Sigmoid colon (tissue), 7 donors: ENCODE measurements around the gene OASL. TPM values are rescaled to one million over a fixed set of nuclear protein-coding genes. Genes with fewer than 3 reads are reported as not detected.

ENCODE experiments used
- DNase-seq: peaks from one replicate; pipeline ENCODE4 v3.0.0-alpha.2; 2019
- H3K27ac ChIP-seq, 4 donors: fragments of 200-600 bp; sonication (generic); one replicate each; pipeline ENCODE4 v1.5.1; 2016 to 2019; ENCODE audit warnings: mild to moderate bottlenecking in 1 of 4
- H3K27me3 ChIP-seq, 3 donors: fragments of 200-600 bp; sonication (generic); one replicate each; pipeline ENCODE4 v1.5.1; 2019; ENCODE audit warnings: mild to moderate bottlenecking in 1 of 3
- H3K36me3 ChIP-seq, 4 donors: fragments of 200-600 bp; sonication (generic); one replicate each; pipeline ENCODE4 v1.5.1; 2016 to 2019
- H3K4me1 ChIP-seq, 4 donors: fragments of 200-600 bp; sonication (generic); one replicate each; pipeline ENCODE4 v1.5.1; 2017 to 2019
- H3K4me3 ChIP-seq, 4 donors: fragments of 200-600 bp; sonication (generic); one replicate each; pipeline ENCODE4 v1.5.1; 2017 to 2019; ENCODE audit warnings: mild to moderate bottlenecking in 2 of 4, moderate library complexity in 1 of 4
- H3K9me3 ChIP-seq, 4 donors: fragments of 200-600 bp in 3 of 4; sonication (generic) in 3 of 4; one replicate each; pipeline versions ENCODE4 v1.5.1 to v1.6.1; 2013 to 2019
- CTCF ChIP-seq, 4 experiments: fragments of 450-650 bp in 3 of 4; fragments of 200-600 bp in 1 of 4; IDR thresholded peaks; one replicate each; pipeline ENCODE4 v1.5.1; 2016 to 2019; ENCODE audit warnings: antibody characterized with exemption in 4 of 4, mild to moderate bottlenecking in 3 of 4, moderate library complexity in 2 of 4
- EP300 ChIP-seq, 4 donors: sonication (generic); formaldehyde crosslinking; IDR thresholded peaks; one replicate each; pipeline ENCODE4 v1.6.1; 2017; ENCODE audit warnings: antibody characterized with exemption in 4 of 4
- POLR2A ChIP-seq, 2 donors: fragments of 450-650 bp; IDR thresholded peaks; one replicate each; pipeline ENCODE4 v1.6.1; 2016; ENCODE audit warnings: antibody characterized with exemption in 2 of 2, mild to moderate bottlenecking in 2 of 2, moderate library complexity in 2 of 2
- POLR2AphosphoS5 ChIP-seq, 4 donors: sonication (generic); formaldehyde crosslinking; IDR thresholded peaks; one replicate each; pipeline ENCODE4 v1.6.1; 2017; ENCODE audit warnings: antibody characterized with exemption in 4 of 4
- WGBS, 2 donors: extraction: QIAGEN DNeasy Blood & Tissue Kit; methylation state at CpG; one replicate each; pipeline ENCODE4 v1.1.7; 2013; 5-methylcytosine and 5-hydroxymethylcytosine counted together
- intact Hi-C: fragments of 100-400 bp; cut with DNase I; formaldehyde crosslinking; loops from one replicate; pipeline ENCODE4 v1.15.1; 2023
- polyA plus RNA-seq, 3 donors: library from polyadenylated mRNA; stranded (reverse); fragments of 200-250 nt; gene quantifications; one replicate each; pipeline ENCODE4 v1.2.3, GENCODE V29; 2013
- total RNA-seq, 4 donors: library from RNA; depleted of rRNA; stranded (reverse); fragments of >200 nt; gene quantifications; one replicate each; pipeline ENCODE4 v1.1.0, GENCODE V29; 2016
- donor health status: healthy with polysubstance abuse.
- donor health status: Bipolar disorder and iron deficiency.
- donor health status: healthy.

OASL gene
- total and polyA plus RNA-seq, 7 donors = under 0.01 to 57.6 (median 10.8) TPM; not detected in 2

GRCh38 chr12:121001841-121002483 lies 37.1 kb downstream of the OASL start:
- TF ChIP-seq EP300 (IDR thresholded peaks at IDR 0.05) (no peak), CTCF (IDR thresholded peaks at IDR 0.05) (no peak), POLR2AphosphoS5 (IDR thresholded peaks at IDR 0.05) (no peak), POLR2A (IDR thresholded peaks at IDR 0.05) (no peak)
- Histone ChIP-seq H3K4me3 (no peak overlapping the region), H3K36me3 (peaks cover 11 to 53% (median 23%) of the 10 kb centered on the region in 4 donors), H3K27ac (no peak overlapping the region), H3K9me3 (no peaks in the 10 kb centered on the region), H3K27me3 (peaks cover 0 to 12% (median 0%) of the 10 kb centered on the region in 3 donors), H3K4me1 (no peaks in the 10 kb centered on the region)
- no peak for DNase-seq
- intact Hi-C loops = no loop called here
- 90 to 93% methylated on average over 16 of the region's 16 CpGs for WGBS, 2 donors

GRCh38 chr12:121001060-121001459 lies 38.0 kb downstream of the OASL start:
- no peak for DNase-seq
- Histone ChIP-seq H3K4me1 (no peaks in the 10 kb centered on the region), H3K9me3 (no peaks in the 10 kb centered on the region), H3K4me3 (no peak overlapping the region), H3K27ac (no peak overlapping the region), H3K36me3 (peaks cover 11 to 44% (median 22%) of the 10 kb centered on the region in 4 donors), H3K27me3 (peaks cover 0 to 12% (median 0%) of the 10 kb centered on the region in 3 donors)
- intact Hi-C loops = no loop called here
- 70 to 87% methylated on average over 11 of the region's 11 CpGs for WGBS, 2 donors
- no peak for TF ChIP-seq EP300 (IDR thresholded peaks at IDR 0.05)
- no peak for TF ChIP-seq POLR2AphosphoS5 (IDR thresholded peaks at IDR 0.05)

GRCh38 chr12:121000530-121000929 lies 38.5 kb downstream of the OASL start:
- Histone ChIP-seq H3K27ac (no peak overlapping the region), H3K36me3 (peaks cover 10 to 39% (median 19%) of the 10 kb centered on the region in 4 donors), H3K9me3 (no peaks in the 10 kb centered on the region), H3K27me3 (peaks cover 0 to 12% (median 0%) of the 10 kb centered on the region in 3 donors), H3K4me1 (no peaks in the 10 kb centered on the region), H3K4me3 (no peak overlapping the region)
- intact Hi-C loops = no loop called here
- 78 to 82% methylated on average over 11 of the region's 11 CpGs for WGBS, 2 donors
- TF ChIP-seq EP300 (IDR thresholded peaks at IDR 0.05) (no peak), CTCF (IDR thresholded peaks at IDR 0.05) (no peak), POLR2A (IDR thresholded peaks at IDR 0.05) (no peak), POLR2AphosphoS5 (IDR thresholded peaks at IDR 0.05) (no peak)
- no peak for DNase-seq

- intact Hi-C loops = no loop called here
- Histone ChIP-seq H3K4me1 (no peaks in the 10 kb centered on the region), H3K4me3 (no peak overlapping the region), H3K27me3 (peaks cover 0 to 12% (median 0%) of the 10 kb centered on the region in 3 donors), H3K9me3 (no peaks in the 10 kb centered on the region), H3K27ac (no peak overlapping the region), H3K36me3 (peaks cover 7 to 31% (median 15%) of the 10 kb centered on the region in 4 donors)
- TF ChIP-seq POLR2A (IDR thresholded peaks at IDR 0.05) (no peak), EP300 (IDR thresholded peaks at IDR 0.05) (no peak), CTCF (IDR thresholded peaks at IDR 0.05) (no peak), POLR2AphosphoS5 (IDR thresholded peaks at IDR 0.05) (no peak)
- WGBS, 2 donors = 67 to 85% methylated on average over 23 of the region's 23 CpGs
- no peak for DNase-seq
These were observed 39.6 kb downstream of the OASL start for GRCh38 chr12:120999191-121000120.

GRCh38 chr12:120998435-120998834 lies 40.6 kb downstream of the OASL start:
- Histone ChIP-seq H3K36me3 (peaks cover 0 to 21% (median 5%) of the 10 kb centered on the region in 4 donors), H3K27ac (no peak overlapping the region), H3K27me3 (peaks cover 0 to 12% (median 0%) of the 10 kb centered on the region in 3 donors), H3K9me3 (no peaks in the 10 kb centered on the region), H3K4me3 (no peak overlapping the region), H3K4me1 (no peaks in the 10 kb centered on the region)
- DNase-seq = no peak
- TF ChIP-seq EP300 (IDR thresholded peaks at IDR 0.05) (no peak), POLR2AphosphoS5 (IDR thresholded peaks at IDR 0.05) (no peak), POLR2A (IDR thresholded peaks at IDR 0.05) (no peak), CTCF (IDR thresholded peaks at IDR 0.05) (no peak)
- intact Hi-C loops = no loop called here
- 87 to 90% methylated on average over 3 of the region's 3 CpGs for WGBS, 2 donors
